MM.1S (cell line): ENCODE measurements around the gene NUP98.

Experiments used
- DNase-seq: peaks from one replicate; pipeline ENCODE4 v3.0.0-alpha.2; 2015
- H2AFZ ChIP-seq: fragments of 300-600 bp; sonication (generic); 2 replicates; pipeline ENCODE4 v1.6.0; 2016; ENCODE audit warnings: antibody characterized with exemption, low read length
- H3F3A ChIP-seq: fragments of 300-600 bp; sonication (generic); 2 replicates; pipeline ENCODE4 v1.6.1; 2016; ENCODE audit warnings: mild to moderate bottlenecking, antibody characterized with exemption, low read length, moderate library complexity, mixed read lengths; ENCODE audit not compliant: insufficient read depth
- H3K27ac ChIP-seq: fragments of 300-600 bp; sonication (generic); 2 replicates; pipeline ENCODE4 v1.5.1; 2016; ENCODE audit warnings: mild to moderate bottlenecking, low read length
- H3K27me3 ChIP-seq: fragments of 300-600 bp; sonication (generic); replicated peaks from 2 replicates; pipeline ENCODE4 v1.6.0; 2016; ENCODE audit warnings: low read length; ENCODE audit not compliant: insufficient read depth
- H3K36me3 ChIP-seq: fragments of 300-600 bp; sonication (generic); replicated peaks from 2 replicates; pipeline ENCODE4 v1.6.1; 2016; ENCODE audit warnings: mild to moderate bottlenecking, low read length, mixed read lengths; ENCODE audit not compliant: insufficient read depth
- H3K4me1 ChIP-seq: fragments of 300-600 bp; sonication (generic); 2 replicates; pipeline ENCODE4 v1.6.1; 2016; ENCODE audit warnings: low read length, mixed read lengths
- H3K4me2 ChIP-seq: fragments of 300-600 bp; sonication (generic); 2 replicates; pipeline ENCODE4 v1.6.0; 2016; ENCODE audit warnings: low read depth, low read length
- H3K4me3 ChIP-seq: fragments of 300-600 bp; sonication (generic); 2 replicates; pipeline ENCODE4 v1.5.1; 2016; ENCODE audit warnings: low read length, mixed read lengths
- H3K79me2 ChIP-seq: fragments of 300-600 bp; sonication (generic); 2 replicates; pipeline ENCODE4 v1.6.1; 2016; ENCODE audit warnings: mixed run types, low read length, mixed read lengths
- H3K9ac ChIP-seq: fragments of 300-600 bp; sonication (generic); 2 replicates; pipeline ENCODE4 v1.6.1; 2016; ENCODE audit warnings: low read length, mixed read lengths
- H3K9me2 ChIP-seq: fragments of 300-600 bp; sonication (generic); replicated peaks from 2 replicates; pipeline ENCODE4 v1.6.1; 2016; ENCODE audit warnings: mild to moderate bottlenecking, low read length, mixed read lengths; ENCODE audit not compliant: insufficient read depth
- H3K9me3 ChIP-seq: fragments of 300-600 bp; sonication (generic); replicated peaks from 2 replicates; pipeline ENCODE4 v1.6.1; 2016; ENCODE audit warnings: mild to moderate bottlenecking, low read length, mixed read lengths; ENCODE audit not compliant: insufficient read depth
- H4K20me1 ChIP-seq: fragments of 300-600 bp; sonication (generic); 2 replicates; pipeline ENCODE4 v1.6.1; 2016; ENCODE audit warnings: mild to moderate bottlenecking, low read length, moderate library complexity, mixed read lengths; ENCODE audit not compliant: insufficient read depth
- EZH2 ChIP-seq: fragments of 300-600 bp; sonication (generic); optimal IDR thresholded peaks from 2 replicates; pipeline ENCODE3; 2017; ENCODE audit warnings: low read depth, mild to moderate bottlenecking, antibody characterized with exemption, low read length, mixed read lengths
- EZH2phosphoT487 ChIP-seq: fragments of 300-600 bp; sonication (generic); IDR thresholded peaks from 2 replicates; pipeline ENCODE4 v1.6.1; 2018; ENCODE audit warnings: antibody characterized with exemption, low read length
- TF ChIP-seq, protein P1 (sequence below): fragments of 300-600 bp; sonication (generic); IDR thresholded peaks from 2 replicates; pipeline ENCODE4 v1.5.1; 2016; ENCODE audit warnings: antibody characterized with exemption, low read length, mixed read lengths

Gene NUP98

DNA sequence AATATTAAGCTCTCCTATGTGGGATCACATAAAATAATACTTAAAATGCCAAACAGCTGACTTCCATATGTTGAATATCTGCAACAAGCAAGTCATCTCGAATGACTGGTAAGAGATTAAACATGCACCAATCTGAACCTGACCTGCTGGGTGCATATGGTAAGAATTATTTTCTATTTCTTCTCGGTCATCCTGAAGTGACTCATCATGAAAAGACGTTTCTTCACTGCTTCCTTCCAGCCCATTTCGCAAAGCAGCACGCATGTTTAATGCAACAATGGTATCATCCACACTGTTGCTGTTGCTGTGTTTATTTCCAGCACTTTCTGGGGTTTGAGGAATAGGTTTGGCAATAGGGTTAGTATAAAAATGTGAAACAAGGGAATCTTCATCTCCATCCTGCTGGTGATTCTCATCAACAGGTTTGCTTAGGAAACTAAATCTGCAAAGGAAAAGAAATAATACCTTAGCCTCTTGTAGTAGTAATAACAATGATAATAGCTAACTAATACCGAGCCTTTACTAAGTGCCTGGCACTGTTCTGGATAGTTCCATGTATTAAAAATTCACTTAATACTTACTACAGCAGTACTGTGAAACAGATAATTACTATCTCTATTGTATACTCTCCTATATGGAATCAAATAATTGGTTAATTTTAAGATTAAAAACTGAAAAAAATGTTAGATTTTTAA is 74.2 kb downstream of the NUP98 start:
- Histone ChIP-seq H3K4me1 (no peaks in the 10 kb centered on the region), H3K4me3 (no peak overlapping the region), H4K20me1 (no peaks in the 10 kb centered on the region; the same call in 1 of the 2 replicates), H3K9me2 (no peaks in the 10 kb centered on the region), H3K79me2 (peaks cover 4% of the 10 kb centered on the region; the same call in 1 of the 2 replicates), H3K27me3 (no peaks in the 10 kb centered on the region), H3F3A (no peaks in the 10 kb centered on the region), H3K4me2 (no peak overlapping the region), H3K36me3 (peaks cover 25% of the 10 kb centered on the region), H2AFZ (no peak overlapping the region), H3K9me3 (no peaks in the 10 kb centered on the region), H3K27ac (no peak overlapping the region), H3K9ac (no peak overlapping the region)
- DNase-seq, result no peak
- TF ChIP-seq EZH2 (no peak), EZH2phosphoT487 (no peak)
- TF ChIP-seq, protein P1, sequence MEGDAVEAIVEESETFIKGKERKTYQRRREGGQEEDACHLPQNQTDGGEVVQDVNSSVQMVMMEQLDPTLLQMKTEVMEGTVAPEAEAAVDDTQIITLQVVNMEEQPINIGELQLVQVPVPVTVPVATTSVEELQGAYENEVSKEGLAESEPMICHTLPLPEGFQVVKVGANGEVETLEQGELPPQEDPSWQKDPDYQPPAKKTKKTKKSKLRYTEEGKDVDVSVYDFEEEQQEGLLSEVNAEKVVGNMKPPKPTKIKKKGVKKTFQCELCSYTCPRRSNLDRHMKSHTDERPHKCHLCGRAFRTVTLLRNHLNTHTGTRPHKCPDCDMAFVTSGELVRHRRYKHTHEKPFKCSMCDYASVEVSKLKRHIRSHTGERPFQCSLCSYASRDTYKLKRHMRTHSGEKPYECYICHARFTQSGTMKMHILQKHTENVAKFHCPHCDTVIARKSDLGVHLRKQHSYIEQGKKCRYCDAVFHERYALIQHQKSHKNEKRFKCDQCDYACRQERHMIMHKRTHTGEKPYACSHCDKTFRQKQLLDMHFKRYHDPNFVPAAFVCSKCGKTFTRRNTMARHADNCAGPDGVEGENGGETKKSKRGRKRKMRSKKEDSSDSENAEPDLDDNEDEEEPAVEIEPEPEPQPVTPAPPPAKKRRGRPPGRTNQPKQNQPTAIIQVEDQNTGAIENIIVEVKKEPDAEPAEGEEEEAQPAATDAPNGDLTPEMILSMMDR, result no peak

DNA sequence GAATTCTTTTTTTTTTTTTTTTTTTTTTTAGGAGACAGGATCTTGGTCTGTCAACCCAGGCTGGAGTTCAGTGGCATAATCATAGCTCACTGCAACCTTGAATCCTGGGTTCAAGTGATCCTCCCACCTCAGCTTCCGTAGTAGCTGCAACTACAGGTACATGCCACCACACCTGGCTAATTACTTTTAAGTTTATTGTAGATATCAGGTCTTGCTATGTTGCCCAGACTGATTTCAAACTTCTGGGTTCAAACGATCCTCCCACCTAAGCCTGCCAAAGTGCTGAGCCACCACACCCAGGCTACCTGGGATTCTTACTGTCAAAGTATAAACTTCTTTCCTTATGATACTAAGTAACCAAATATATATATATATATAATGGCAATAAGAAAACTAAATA is 75.3 kb downstream of the NUP98 start:
- Histone ChIP-seq H3K4me2 (no peak overlapping the region), H4K20me1 (no peaks in the 10 kb centered on the region; the same call in 1 of the 2 replicates), H3K4me1 (no peaks in the 10 kb centered on the region), H3K27me3 (no peaks in the 10 kb centered on the region), H3K9ac (no peak overlapping the region), H3K9me2 (no peaks in the 10 kb centered on the region), H3K36me3 (peaks cover 28% of the 10 kb centered on the region), H2AFZ (no peak overlapping the region), H3K79me2 (peaks cover 4% of the 10 kb centered on the region; the same call in 1 of the 2 replicates), H3F3A (no peaks in the 10 kb centered on the region), H3K4me3 (no peak overlapping the region), H3K27ac (no peak overlapping the region), H3K9me3 (no peaks in the 10 kb centered on the region)
- TF ChIP-seq, protein P1, result no peak
- no peak for TF ChIP-seq EZH2
- no peak for TF ChIP-seq EZH2phosphoT487
- no peak for DNase-seq

DNA sequence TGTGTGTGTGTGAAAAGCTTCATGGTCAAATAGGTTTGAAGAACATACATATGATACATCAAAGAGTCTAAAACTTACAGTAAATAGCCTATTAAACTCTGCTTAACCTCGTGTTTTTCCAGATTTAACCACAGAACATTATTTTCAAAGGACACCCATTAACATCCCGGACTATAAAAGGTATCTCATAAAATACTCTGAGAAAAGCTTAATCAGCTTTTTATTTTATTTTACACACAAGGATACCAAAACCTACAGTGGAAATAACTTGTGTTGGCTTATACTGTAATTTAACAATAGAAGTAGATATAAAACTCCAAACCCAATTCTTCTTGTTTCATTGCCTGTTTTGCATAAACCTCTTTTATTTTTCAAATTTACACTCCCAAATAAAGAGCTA is 76.4 kb downstream of the NUP98 start:
- Histone ChIP-seq H3K27ac (no peak overlapping the region), H3K9me3 (no peaks in the 10 kb centered on the region), H3K36me3 (peaks cover 28% of the 10 kb centered on the region), H3K4me2 (no peak overlapping the region), H3K9me2 (no peaks in the 10 kb centered on the region), H3K79me2 (peaks cover 4% of the 10 kb centered on the region; the same call in 1 of the 2 replicates), H3F3A (no peaks in the 10 kb centered on the region), H2AFZ (no peak overlapping the region), H3K27me3 (no peaks in the 10 kb centered on the region), H3K4me3 (no peak overlapping the region), H4K20me1 (no peaks in the 10 kb centered on the region; the same call in 1 of the 2 replicates), H3K9ac (no peak overlapping the region), H3K4me1 (no peaks in the 10 kb centered on the region)
- no peak for TF ChIP-seq EZH2
- TF ChIP-seq EZH2phosphoT487, result no peak
- TF ChIP-seq, protein P1, result no peak
- DNase-seq, result no peak
